Measurements from ENCODE around the gene ZBTB20.

DNA sequence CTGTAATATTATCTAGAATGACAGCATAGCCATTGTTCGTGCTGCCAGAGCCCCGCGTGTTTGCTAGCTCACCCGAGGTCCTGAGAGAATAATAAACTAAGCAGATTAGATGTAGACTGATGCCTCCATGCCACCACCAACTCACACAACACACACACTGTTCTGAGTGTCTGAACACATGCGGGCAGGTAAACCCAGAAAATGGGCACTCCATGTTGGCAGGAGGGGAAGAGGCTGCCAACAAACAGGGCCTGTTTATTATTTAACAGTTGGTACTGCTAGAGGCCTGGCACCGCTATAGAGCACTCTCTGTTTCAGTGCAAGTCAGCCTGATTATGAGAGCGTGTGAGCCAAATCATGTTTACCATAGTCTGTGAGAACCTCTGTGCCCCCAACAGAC is 299.0 kb downstream of the ZBTB20 start:
- no peak for TF ChIP-seq POLR2A (IDR thresholded peaks at IDR 0.05)
- TF ChIP-seq, protein P1, sequence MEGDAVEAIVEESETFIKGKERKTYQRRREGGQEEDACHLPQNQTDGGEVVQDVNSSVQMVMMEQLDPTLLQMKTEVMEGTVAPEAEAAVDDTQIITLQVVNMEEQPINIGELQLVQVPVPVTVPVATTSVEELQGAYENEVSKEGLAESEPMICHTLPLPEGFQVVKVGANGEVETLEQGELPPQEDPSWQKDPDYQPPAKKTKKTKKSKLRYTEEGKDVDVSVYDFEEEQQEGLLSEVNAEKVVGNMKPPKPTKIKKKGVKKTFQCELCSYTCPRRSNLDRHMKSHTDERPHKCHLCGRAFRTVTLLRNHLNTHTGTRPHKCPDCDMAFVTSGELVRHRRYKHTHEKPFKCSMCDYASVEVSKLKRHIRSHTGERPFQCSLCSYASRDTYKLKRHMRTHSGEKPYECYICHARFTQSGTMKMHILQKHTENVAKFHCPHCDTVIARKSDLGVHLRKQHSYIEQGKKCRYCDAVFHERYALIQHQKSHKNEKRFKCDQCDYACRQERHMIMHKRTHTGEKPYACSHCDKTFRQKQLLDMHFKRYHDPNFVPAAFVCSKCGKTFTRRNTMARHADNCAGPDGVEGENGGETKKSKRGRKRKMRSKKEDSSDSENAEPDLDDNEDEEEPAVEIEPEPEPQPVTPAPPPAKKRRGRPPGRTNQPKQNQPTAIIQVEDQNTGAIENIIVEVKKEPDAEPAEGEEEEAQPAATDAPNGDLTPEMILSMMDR (IDR thresholded peaks at IDR 0.05), result no peak
